OCI-LY1 (cell line): ENCODE measurements around the gene DNAJC15.

Source experiments
- H2AFZ ChIP-seq: fragments of 200-600 bp; sonication (generic), shearing (Covaris generic); 2 replicates; pipeline ENCODE4 v1.6.0; 2014; ENCODE audit warnings: antibody characterized with exemption, mild to moderate bottlenecking, low read length
- H3F3A ChIP-seq: fragments of 200-600 bp; sonication (generic), shearing (Covaris generic); 2 replicates; pipeline ENCODE4 v1.6.0; 2014; ENCODE audit warnings: mild to moderate bottlenecking, antibody characterized with exemption, low read length, moderate library complexity; ENCODE audit not compliant: insufficient read depth
- H3K27ac ChIP-seq: fragments of 200-600 bp; sonication (generic); 2 replicates; pipeline ENCODE4 v1.5.1; 2014; ENCODE audit warnings: low read length, mixed run types, mild to moderate bottlenecking, low read depth; ENCODE audit not compliant: poor library complexity, severe bottlenecking
- H3K27me3 ChIP-seq: fragments of 200-600 bp; sonication (generic); 2 replicates; pipeline ENCODE4 v1.6.0; 2014; ENCODE audit warnings: antibody characterized with exemption, mild to moderate bottlenecking, low read length, moderate library complexity; ENCODE audit not compliant: insufficient read depth
- H3K36me3 ChIP-seq: fragments of 200-600 bp; sonication (generic); 2 replicates; pipeline ENCODE4 v1.6.1; 2014; ENCODE audit warnings: mild to moderate bottlenecking, antibody characterized with exemption, low read length, moderate library complexity, mixed read lengths; ENCODE audit not compliant: insufficient read depth
- H3K4me1 ChIP-seq: fragments of 200-600 bp; sonication (generic); 2 replicates; pipeline ENCODE4 v1.5.1; 2014; ENCODE audit warnings: mild to moderate bottlenecking, low read length, moderate library complexity; ENCODE audit not compliant: insufficient read depth, severe bottlenecking
- H3K4me2 ChIP-seq: fragments of 200-600 bp; sonication (generic), shearing (Covaris generic); 2 replicates; pipeline ENCODE4 v1.6.1; 2014; ENCODE audit warnings: low read length
- H3K4me3 ChIP-seq: fragments of 200-600 bp; sonication (generic); 2 replicates; pipeline ENCODE4 v1.5.1; 2014; ENCODE audit warnings: low read length, low read depth, mild to moderate bottlenecking, mixed read lengths; ENCODE audit not compliant: poor library complexity, severe bottlenecking
- H3K79me2 ChIP-seq: fragments of 200-600 bp; shearing (Covaris generic); 2 replicates; pipeline ENCODE4 v1.6.1; 2016; ENCODE audit warnings: mixed run types, low read length, mixed read lengths; ENCODE audit not compliant: insufficient read depth
- H3K9ac ChIP-seq: fragments of 200-600 bp; sonication (generic), shearing (Covaris generic); 2 replicates; pipeline ENCODE4 v1.6.1; 2014; ENCODE audit warnings: mild to moderate bottlenecking, low read length, mixed read lengths
- H3K9me2 ChIP-seq: fragments of 200-600 bp; sonication (generic), shearing (Covaris generic); 2 replicates; pipeline ENCODE4 v1.6.1; 2014; ENCODE audit warnings: low read depth, mild to moderate bottlenecking, low read length, mixed read lengths
- H3K9me3 ChIP-seq: fragments of 200-600 bp; shearing (Covaris generic); 2 replicates; pipeline ENCODE4 v1.6.1; 2014; ENCODE audit warnings: low read length, mixed read lengths
- H4K20me1 ChIP-seq: fragments of 200-600 bp; sonication (generic), shearing (Covaris generic); 2 replicates; pipeline ENCODE4 v1.6.0; 2016; ENCODE audit warnings: mild to moderate bottlenecking, low read length; ENCODE audit not compliant: insufficient read depth
- EZH2 ChIP-seq: fragments of 200-600 bp; sonication (generic), shearing (Covaris generic); IDR thresholded peaks from 2 replicates; pipeline ENCODE4 v1.8.0; 2017; ENCODE audit warnings: borderline replicate concordance, mixed run types, mild to moderate bottlenecking, antibody characterized with exemption, low read length, moderate library complexity, mixed read lengths
- TF ChIP-seq, protein P1 (sequence below): fragments of 200-600 bp; sonication (generic), shearing (Covaris generic); IDR thresholded peaks from 2 replicates; pipeline ENCODE4 v1.5.1; 2017; ENCODE audit warnings: mild to moderate bottlenecking, antibody characterized with exemption, low read length, moderate library complexity, mixed read lengths

Gene DNAJC15

DNA sequence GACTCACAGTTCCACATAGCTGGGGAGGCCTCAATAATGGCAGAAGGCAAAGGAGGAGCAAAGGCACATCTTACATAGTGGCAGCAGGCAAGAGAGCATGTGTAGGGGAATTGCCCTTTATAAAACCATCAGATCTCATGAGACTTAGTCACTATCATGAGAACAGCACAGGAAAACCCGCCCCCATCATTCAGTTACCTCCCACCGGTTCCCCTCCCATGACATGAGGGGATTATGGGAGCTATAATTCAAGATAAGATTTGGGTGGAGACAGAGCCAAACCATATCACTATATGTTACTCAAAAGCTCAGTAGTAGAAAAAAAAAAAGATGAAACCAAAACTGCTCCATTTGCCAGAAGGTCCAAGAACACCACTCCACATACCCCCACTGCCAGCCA, 58.5 kb downstream of the DNAJC15 start:
- Histone ChIP-seq H3K79me2 (no peaks in the 10 kb centered on the region; the same call in 1 of the 2 replicates), H3K9me2 (no peaks in the 10 kb centered on the region), H3F3A (no peaks in the 10 kb centered on the region), H3K9ac (no peak overlapping the region), H3K27me3 (no peaks in the 10 kb centered on the region), H2AFZ (no peak overlapping the region), H3K27ac (no peak overlapping the region), H3K36me3 (peaks cover 45% of the 10 kb centered on the region), H3K9me3 (no peaks in the 10 kb centered on the region), H3K4me3 (no peak overlapping the region), H3K4me2 (no peak overlapping the region), H4K20me1 (no peaks in the 10 kb centered on the region), H3K4me1 (peaks cover 7% of the 10 kb centered on the region)
- no peak for TF ChIP-seq EZH2
- TF ChIP-seq, protein P1, sequence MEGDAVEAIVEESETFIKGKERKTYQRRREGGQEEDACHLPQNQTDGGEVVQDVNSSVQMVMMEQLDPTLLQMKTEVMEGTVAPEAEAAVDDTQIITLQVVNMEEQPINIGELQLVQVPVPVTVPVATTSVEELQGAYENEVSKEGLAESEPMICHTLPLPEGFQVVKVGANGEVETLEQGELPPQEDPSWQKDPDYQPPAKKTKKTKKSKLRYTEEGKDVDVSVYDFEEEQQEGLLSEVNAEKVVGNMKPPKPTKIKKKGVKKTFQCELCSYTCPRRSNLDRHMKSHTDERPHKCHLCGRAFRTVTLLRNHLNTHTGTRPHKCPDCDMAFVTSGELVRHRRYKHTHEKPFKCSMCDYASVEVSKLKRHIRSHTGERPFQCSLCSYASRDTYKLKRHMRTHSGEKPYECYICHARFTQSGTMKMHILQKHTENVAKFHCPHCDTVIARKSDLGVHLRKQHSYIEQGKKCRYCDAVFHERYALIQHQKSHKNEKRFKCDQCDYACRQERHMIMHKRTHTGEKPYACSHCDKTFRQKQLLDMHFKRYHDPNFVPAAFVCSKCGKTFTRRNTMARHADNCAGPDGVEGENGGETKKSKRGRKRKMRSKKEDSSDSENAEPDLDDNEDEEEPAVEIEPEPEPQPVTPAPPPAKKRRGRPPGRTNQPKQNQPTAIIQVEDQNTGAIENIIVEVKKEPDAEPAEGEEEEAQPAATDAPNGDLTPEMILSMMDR: no peak

DNA sequence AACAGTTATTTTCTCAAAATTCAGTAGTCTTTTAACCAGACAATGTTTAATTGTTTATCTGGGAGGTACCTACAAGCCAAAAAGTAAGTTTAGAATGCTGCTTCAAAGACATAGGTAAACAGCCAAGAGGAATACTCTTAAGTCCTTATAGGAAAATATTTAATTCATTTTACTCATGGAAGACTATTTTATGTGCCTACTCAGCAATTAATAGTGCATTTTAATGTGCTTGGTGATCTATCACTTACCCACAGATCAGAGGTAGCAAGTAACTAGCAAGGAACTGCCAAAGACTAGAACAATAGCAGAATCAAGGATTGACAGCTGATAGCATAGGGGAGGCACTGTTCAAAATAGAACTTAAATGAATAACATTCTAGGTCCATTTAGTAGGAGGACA, 60.4 kb downstream of the DNAJC15 start:
- no peaks in the 10 kb centered on the region for H3K9me3 ChIP-seq
- H3K9me2 ChIP-seq: no peaks in the 10 kb centered on the region
- H2AFZ ChIP-seq: no peak overlapping the region
- no peaks in the 10 kb centered on the region for H4K20me1 ChIP-seq
- no peak for TF ChIP-seq EZH2
- TF ChIP-seq, protein P1: no peak
- no peak overlapping the region for H3K27ac ChIP-seq
- H3K4me1 ChIP-seq: peaks cover 6% of the 10 kb centered on the region
- no peaks in the 10 kb centered on the region for H3K79me2 ChIP-seq
- no peak overlapping the region for H3K9ac ChIP-seq
- peaks cover 34% of the 10 kb centered on the region for H3K36me3 ChIP-seq
- no peaks in the 10 kb centered on the region for H3F3A ChIP-seq
- H3K27me3 ChIP-seq: no peaks in the 10 kb centered on the region
- H3K4me2 ChIP-seq: no peak overlapping the region
- H3K4me3 ChIP-seq: no peak overlapping the region

DNA sequence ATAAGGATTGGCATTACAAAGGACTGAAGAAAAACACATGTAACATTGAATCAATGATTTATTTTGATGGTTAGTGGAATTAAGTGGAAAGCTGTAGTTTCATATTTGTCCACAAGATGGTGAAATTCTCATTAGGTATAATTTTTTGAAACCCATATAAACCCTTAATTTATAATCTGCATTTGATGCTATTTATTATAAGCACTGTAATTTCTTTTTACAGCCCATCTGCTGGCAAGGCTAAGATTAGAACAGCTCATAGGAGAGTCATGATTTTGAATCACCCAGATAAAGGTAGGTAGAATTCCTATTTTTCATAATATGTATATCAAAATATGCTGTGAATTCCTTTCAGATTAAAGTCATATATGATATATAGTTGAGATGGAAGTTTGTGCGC, 62.2 kb downstream of the DNAJC15 start:
- no peak overlapping the region for H3K4me2 ChIP-seq

More for the DNA sequence above, 62.2 kb downstream of the DNAJC15 start:
- Histone ChIP-seq H3F3A (no peaks in the 10 kb centered on the region), H3K9ac (no peak overlapping the region), H3K9me2 (no peaks in the 10 kb centered on the region), H2AFZ (no peak overlapping the region), H3K4me3 (no peak overlapping the region), H4K20me1 (no peaks in the 10 kb centered on the region), H3K27me3 (no peaks in the 10 kb centered on the region), H3K27ac (no peak overlapping the region), H3K36me3 (peaks cover 32% of the 10 kb centered on the region), H3K9me3 (no peaks in the 10 kb centered on the region), H3K4me1 (peaks cover 6% of the 10 kb centered on the region), H3K79me2 (no peaks in the 10 kb centered on the region)
- TF ChIP-seq, protein P1: peak; percentile 57
- no peak for TF ChIP-seq EZH2
